Activated CD8-positive, alpha-beta memory T cell treated with anti-CD3 and anti-CD28 coated beads for 24 hours (primary cell): ENCODE results near the gene CALML6.

ENCODE experiments used
- DNase-seq: peaks from one replicate; pipeline ENCODE4 v3.0.0-alpha.2; 2020

Gene CALML6

GRCh38 chr1:1911350-1912041, 3.6 kb upstream of the CALML6 start:
- DNase-seq: no peak

GRCh38 chr1:1914101-1914970, 724 bp upstream of the CALML6 start:
- DNase-seq: no peak

- DNase-seq: no peak
Observed at GRCh38 chr1:1915911-1916840, 1.1 kb downstream of the CALML6 start.

- DNase-seq: no peak
Observed at GRCh38 chr1:1916851-1917251, 1.8 kb downstream of the CALML6 start.

GRCh38 chr1:1917304-1917976, 2.4 kb downstream of the CALML6 start:
- DNase-seq: no peak

GRCh38 chr1:1917995-1918900, 3.2 kb downstream of the CALML6 start:
- no peak for DNase-seq

- no peak for DNase-seq
Observed at GRCh38 chr1:1918901-1919303, 3.8 kb downstream of the CALML6 start, which contains the start of gene TMEM52. TSS of gene TMEM52 (minus strand) at chr1:1919279. CDS start at chr1:1919265, 14 bp downstream.

GRCh38 chr1:1919304-1920056, 4.4 kb downstream of the CALML6 start:
- peak; percentile 99 for DNase-seq

GRCh38 chr1:1920057-1920607, 5.1 kb downstream of the CALML6 start:
- DNase-seq: no peak

- DNase-seq: no peak
Observed at GRCh38 chr1:1920608-1921458, 5.8 kb downstream of the CALML6 start.

- DNase-seq: no peak
Observed at GRCh38 chr1:1921459-1921862, 6.4 kb downstream of the CALML6 start.

GRCh38 chr1:1921901-1922701, 7.0 kb downstream of the CALML6 start:
- no peak for DNase-seq

- no peak for DNase-seq
Observed at GRCh38 chr1:1922702-1922955, 7.6 kb downstream of the CALML6 start.

GRCh38 chr1:1922956-1923833, 8.1 kb downstream of the CALML6 start:
- no peak for DNase-seq

- DNase-seq: no peak
Observed at GRCh38 chr1:1924386-1924785, 9.3 kb downstream of the CALML6 start.

GRCh38 chr1:1924849-1925248, 9.8 kb downstream of the CALML6 start:
- no peak for DNase-seq
